NB4 (cell line): Measurements from ENCODE around the gene GP5.

Source experiments
- DNase-seq: peaks from one replicate; pipeline ENCODE4 v3.0.0; 2010; ENCODE audit warnings: low read depth
- H3K4me3 ChIP-seq: one replicate; pipeline ENCODE4 v1.5.1; 2011; ENCODE audit warnings: mild to moderate bottlenecking, low read depth, low read length, moderate library complexity
- MYC ChIP-seq: IDR thresholded peaks from 2 replicates; pipeline ENCODE4 v1.6.1; 2011; ENCODE audit warnings: low read depth, low read length
- POLR2A ChIP-seq: IDR thresholded peaks from 2 replicates; pipeline ENCODE4 v1.6.1; 2011; ENCODE audit warnings: mild to moderate bottlenecking; ENCODE audit not compliant: insufficient read length; ENCODE audit errors: extremely low read depth
- TF ChIP-seq, protein P1 (sequence below): IDR thresholded peaks from one replicate; pipeline ENCODE4 v1.5.1; 2012; ENCODE audit warnings: low read depth, low read length
- TF ChIP-seq, protein P2 (sequence below): IDR thresholded peaks from 2 replicates; pipeline ENCODE4 v1.6.1; 2011; ENCODE audit warnings: low read depth, low read length

The GP5 gene

DNA sequence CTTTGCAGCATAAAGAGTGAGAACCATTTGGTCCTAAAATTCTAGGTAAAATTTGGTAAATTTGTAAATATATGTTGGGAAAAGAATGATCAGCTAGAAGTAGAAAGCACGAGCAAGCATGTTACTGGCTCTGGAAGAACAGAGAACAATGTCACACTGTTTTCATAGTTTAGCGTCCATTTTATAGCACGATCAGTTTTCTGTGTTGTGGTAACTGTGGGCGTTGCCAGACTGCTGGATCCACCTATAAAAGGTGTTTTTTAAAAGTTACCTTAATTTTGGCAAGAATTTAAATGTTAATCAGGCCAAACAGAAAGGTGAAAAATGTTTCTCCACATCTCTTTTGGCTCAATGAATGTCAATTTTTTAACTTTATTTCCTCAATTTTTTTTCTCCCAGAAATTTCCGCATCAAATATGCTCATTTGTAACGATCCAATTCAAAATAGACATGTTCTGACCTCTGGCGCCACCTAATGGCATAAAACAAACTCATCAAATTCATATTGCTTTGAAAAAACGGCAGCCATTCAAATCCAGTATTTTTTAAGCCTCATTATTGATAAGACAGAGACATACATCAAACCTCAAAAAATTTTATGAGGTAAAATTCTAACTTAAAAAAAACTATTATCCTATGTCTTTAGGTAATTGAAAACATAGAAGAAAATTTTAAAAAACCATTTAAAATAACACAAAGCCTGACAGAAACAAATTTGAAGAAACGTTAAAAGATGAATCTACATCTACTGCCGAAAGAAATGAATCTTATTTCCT is 5.5 kb upstream of the GP5 start:
- DNase-seq: peak; percentile 63
- H3K4me3 ChIP-seq: no peak overlapping the region
- TF ChIP-seq, protein P1, sequence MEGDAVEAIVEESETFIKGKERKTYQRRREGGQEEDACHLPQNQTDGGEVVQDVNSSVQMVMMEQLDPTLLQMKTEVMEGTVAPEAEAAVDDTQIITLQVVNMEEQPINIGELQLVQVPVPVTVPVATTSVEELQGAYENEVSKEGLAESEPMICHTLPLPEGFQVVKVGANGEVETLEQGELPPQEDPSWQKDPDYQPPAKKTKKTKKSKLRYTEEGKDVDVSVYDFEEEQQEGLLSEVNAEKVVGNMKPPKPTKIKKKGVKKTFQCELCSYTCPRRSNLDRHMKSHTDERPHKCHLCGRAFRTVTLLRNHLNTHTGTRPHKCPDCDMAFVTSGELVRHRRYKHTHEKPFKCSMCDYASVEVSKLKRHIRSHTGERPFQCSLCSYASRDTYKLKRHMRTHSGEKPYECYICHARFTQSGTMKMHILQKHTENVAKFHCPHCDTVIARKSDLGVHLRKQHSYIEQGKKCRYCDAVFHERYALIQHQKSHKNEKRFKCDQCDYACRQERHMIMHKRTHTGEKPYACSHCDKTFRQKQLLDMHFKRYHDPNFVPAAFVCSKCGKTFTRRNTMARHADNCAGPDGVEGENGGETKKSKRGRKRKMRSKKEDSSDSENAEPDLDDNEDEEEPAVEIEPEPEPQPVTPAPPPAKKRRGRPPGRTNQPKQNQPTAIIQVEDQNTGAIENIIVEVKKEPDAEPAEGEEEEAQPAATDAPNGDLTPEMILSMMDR: peak; percentile 51
- no peak for TF ChIP-seq POLR2A

DNA sequence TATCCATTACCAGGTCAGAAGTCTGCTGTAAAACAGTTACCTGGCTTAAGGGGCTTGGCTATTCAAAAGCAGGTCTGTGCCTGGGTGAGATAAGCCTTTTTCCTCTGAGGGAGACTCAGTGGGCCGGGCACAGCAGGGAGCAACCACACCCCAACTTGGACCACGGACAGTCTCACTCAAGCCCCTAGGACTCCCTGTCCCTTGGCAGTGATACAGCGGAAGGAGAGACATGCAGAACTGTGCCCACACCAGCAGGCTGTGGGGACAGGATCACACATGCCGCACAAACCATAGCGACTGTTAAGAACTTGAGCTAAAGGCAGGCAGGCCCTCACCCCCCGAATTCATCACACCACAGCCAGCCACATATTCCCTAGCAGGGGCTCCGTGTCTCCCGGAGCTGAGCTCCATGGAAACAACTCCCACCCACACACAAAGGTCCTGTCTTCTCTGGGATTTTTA is 2.8 kb upstream of the GP5 start:
- TF ChIP-seq MYC (no peak), POLR2A (no peak)
- TF ChIP-seq, protein P2, sequence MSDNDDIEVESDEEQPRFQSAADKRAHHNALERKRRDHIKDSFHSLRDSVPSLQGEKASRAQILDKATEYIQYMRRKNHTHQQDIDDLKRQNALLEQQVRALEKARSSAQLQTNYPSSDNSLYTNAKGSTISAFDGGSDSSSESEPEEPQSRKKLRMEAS: no peak
- TF ChIP-seq, protein P1: no peak
- no peak overlapping the region for H3K4me3 ChIP-seq
- no peak for DNase-seq

DNA sequence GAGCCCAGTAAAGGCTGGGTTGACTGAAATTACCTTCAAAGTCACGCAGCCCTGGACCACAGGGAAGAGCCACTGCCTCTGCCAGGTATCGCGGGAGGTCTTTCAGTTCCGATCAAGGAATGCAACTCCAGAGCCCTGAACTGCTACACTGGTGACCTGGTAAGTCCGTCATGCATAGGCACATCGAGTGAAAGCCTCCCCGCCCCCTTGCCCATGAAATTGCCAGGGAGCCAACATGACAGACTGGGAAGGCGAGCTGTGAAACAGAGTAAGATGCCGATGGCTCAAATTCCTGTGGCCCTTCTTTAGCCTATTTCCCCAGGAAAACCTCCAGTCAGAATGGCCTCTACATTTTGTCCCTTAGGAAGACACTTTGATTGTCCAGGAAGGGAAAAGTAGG is 2.3 kb upstream of the GP5 start:
- TF ChIP-seq, protein P1: no peak
- TF ChIP-seq, protein P2: no peak
- no peak for TF ChIP-seq POLR2A
- no peak for TF ChIP-seq MYC
- no peak for DNase-seq

DNA sequence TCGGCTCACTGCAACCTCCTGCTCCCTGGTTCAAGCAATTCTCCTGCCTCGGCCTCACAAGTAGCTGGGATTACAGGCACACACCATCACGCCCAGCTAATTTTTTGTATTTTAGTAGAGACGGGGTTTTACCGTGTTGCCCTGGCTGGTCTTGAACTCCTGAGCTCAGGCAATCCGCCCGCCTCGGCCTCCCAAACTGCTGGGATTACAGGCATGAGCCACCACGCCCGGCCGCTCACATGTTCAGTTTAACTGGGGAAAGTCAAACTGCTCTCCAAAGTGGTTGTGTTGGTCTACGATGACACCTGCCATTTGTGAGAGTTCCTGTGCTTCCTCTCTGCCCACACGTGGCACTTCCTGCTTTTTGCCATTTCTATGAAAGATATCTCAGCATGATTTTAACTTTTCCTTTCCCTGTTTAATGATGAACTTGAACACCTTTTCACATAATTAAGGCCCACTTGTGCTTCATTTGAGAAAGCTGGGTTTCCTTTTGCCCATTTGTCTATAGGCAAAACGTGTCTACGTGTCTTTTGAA is 877 bp upstream of the GP5 start:
- TF ChIP-seq MYC (no peak), POLR2A (no peak)
- TF ChIP-seq, protein P2: peak; percentile 69
- DNase-seq: no peak

More for the DNA sequence above, 2.3 kb upstream of the GP5 start:
- H3K4me3 ChIP-seq: no peak overlapping the region

DNA sequence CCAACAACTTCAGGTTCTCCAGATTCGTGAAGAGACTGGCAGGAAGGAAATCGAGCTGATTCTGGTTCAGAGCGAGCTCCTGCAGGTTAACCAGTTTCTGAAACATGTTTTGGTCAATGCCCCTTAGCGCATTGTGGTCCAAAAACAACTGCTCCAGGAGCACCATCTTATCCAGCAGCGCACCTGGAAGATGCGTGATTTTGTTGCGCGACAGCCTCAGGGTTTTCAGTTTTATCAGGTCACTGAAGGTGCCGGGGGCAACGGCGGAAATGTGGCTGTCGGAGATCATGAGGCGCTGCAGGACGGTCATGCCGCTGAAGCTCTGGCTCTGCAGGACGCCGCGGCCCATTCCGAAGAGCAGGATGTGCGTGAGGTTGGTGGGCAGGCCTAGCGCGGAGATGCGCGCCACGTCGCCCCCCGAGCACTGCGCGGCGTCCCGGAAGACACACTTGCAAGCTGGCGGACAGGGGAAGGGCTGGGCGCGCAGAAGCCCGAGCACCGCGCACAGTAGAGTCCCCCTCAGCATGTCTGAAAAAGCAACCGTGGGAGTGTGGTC is 1.2 kb downstream of the GP5 start:
- no peak overlapping the region for H3K4me3 ChIP-seq
- no peak for TF ChIP-seq MYC
- TF ChIP-seq POLR2A: no peak
- TF ChIP-seq, protein P1: no peak
- TF ChIP-seq, protein P2: no peak
- peak; percentile 36 for DNase-seq

More for the DNA sequence above, 877 bp upstream of the GP5 start:
- H3K4me3 ChIP-seq: no peak overlapping the region
